ENCODE data around the gene GMCL2. TPM values are rescaled to one million over a fixed set of nuclear protein-coding genes. Genes with fewer than 3 reads are reported as not detected.

GMCL2 gene
- polyA plus RNA-seq, 2 donors: not detected

- Histone ChIP-seq H3K27ac (ENCODE audit: low read depth in 2 of 2, low read length in 1 of 2) (no peak overlapping the region), H3K36me3 (ENCODE audit: control insufficient read depth in 2 of 2, insufficient read depth in 2 of 2, low read length in 1 of 2) (no peaks in the 10 kb centered on the region), H3K9me3 (ENCODE audit: control insufficient read depth in 2 of 2, insufficient read depth in 1 of 2, low read depth in 1 of 2, low read length in 1 of 2) (no peaks in the 10 kb centered on the region), H3K4me1 (ENCODE audit: control insufficient read depth in 2 of 2, insufficient read depth in 2 of 2, low read length in 1 of 2) (no peaks in the 10 kb centered on the region), H3K27me3 (ENCODE audit: control insufficient read depth in 1 of 2, insufficient read depth in 2 of 2, low read length in 2 of 2) (no peaks in the 10 kb centered on the region), H3K4me3 (ENCODE audit: low read depth in 1 of 2, low read length in 2 of 2) (no peak overlapping the region)
- 80 to 86% methylated on average over 8 of the region's 8 CpGs for WGBS, 2 donors
These were observed 9.6 kb downstream of the GMCL2 start for GRCh38 chr5:178177569-178177968.

DNA sequence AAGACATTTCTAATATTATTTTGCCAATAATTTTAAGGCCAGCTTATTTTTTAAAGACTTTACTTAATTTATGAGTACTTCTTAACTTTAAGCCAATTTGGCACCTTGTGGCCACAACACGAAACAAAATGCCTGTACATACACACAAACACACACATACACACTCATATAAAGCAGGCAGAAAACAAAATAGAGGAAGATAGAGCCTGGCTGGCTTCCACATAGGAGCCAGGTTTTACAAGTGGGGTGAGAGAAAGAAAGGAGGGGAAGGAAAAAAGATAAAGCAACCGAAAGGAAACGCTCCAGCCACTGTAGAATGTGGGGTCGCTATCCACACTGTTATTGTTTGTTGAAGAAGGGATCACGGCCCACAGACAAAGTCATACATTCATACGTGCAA is 10.4 kb downstream of the GMCL2 start:
- WGBS, 2 donors: 70 to 72% methylated on average over 6 of the region's 6 CpGs
- Histone ChIP-seq H3K27me3 (ENCODE audit: control insufficient read depth in 1 of 2, insufficient read depth in 2 of 2, low read length in 2 of 2) (no peaks in the 10 kb centered on the region), H3K4me3 (ENCODE audit: low read depth in 1 of 2, low read length in 2 of 2) (no peak overlapping the region), H3K4me1 (ENCODE audit: control insufficient read depth in 2 of 2, insufficient read depth in 2 of 2, low read length in 1 of 2) (no peaks in the 10 kb centered on the region), H3K27ac (ENCODE audit: low read depth in 2 of 2, low read length in 1 of 2) (no peak overlapping the region), H3K9me3 (ENCODE audit: control insufficient read depth in 2 of 2, insufficient read depth in 1 of 2, low read depth in 1 of 2, low read length in 1 of 2) (no peaks in the 10 kb centered on the region), H3K36me3 (ENCODE audit: control insufficient read depth in 2 of 2, insufficient read depth in 2 of 2, low read length in 1 of 2) (no peaks in the 10 kb centered on the region)

- H3K27me3 ChIP-seq (ENCODE audit: control insufficient read depth in 1 of 2, insufficient read depth in 2 of 2, low read length in 2 of 2): no peaks in the 10 kb centered on the region
- no peaks in the 10 kb centered on the region for H3K4me1 ChIP-seq (ENCODE audit: control insufficient read depth in 2 of 2, insufficient read depth in 2 of 2, low read length in 1 of 2)
- WGBS, 2 donors: 92% methylated on average over 3 of the region's 3 CpGs
- no peaks in the 10 kb centered on the region for H3K36me3 ChIP-seq (ENCODE audit: control insufficient read depth in 2 of 2, insufficient read depth in 2 of 2, low read length in 1 of 2)
- no peaks in the 10 kb centered on the region for H3K9me3 ChIP-seq (ENCODE audit: control insufficient read depth in 2 of 2, insufficient read depth in 1 of 2, low read depth in 1 of 2, low read length in 1 of 2)
- H3K4me3 ChIP-seq (ENCODE audit: low read depth in 1 of 2, low read length in 2 of 2): no peak overlapping the region
- H3K27ac ChIP-seq (ENCODE audit: low read depth in 2 of 2, low read length in 1 of 2): no peak overlapping the region
These were observed 12.7 kb downstream of the GMCL2 start for GRCh38 chr5:178174456-178174855.

- Histone ChIP-seq H3K4me1 (ENCODE audit: control insufficient read depth in 2 of 2, insufficient read depth in 2 of 2, low read length in 1 of 2) (no peaks in the 10 kb centered on the region), H3K27me3 (ENCODE audit: control insufficient read depth in 1 of 2, insufficient read depth in 2 of 2, low read length in 2 of 2) (no peaks in the 10 kb centered on the region), H3K4me3 (ENCODE audit: low read depth in 1 of 2, low read length in 2 of 2) (no peak overlapping the region), H3K9me3 (ENCODE audit: control insufficient read depth in 2 of 2, insufficient read depth in 1 of 2, low read depth in 1 of 2, low read length in 1 of 2) (no peaks in the 10 kb centered on the region), H3K27ac (ENCODE audit: low read depth in 2 of 2, low read length in 1 of 2) (no peak overlapping the region), H3K36me3 (ENCODE audit: control insufficient read depth in 2 of 2, insufficient read depth in 2 of 2, low read length in 1 of 2) (no peaks in the 10 kb centered on the region)
- 81 to 89% methylated on average over 2 of the region's 2 CpGs for WGBS, 2 donors
These were observed 16.7 kb downstream of the GMCL2 start for GRCh38 chr5:178170455-178170854.

- H3K4me1 ChIP-seq (ENCODE audit: control insufficient read depth in 2 of 2, insufficient read depth in 2 of 2, low read length in 1 of 2): peaks cover 0 to 2% of the 10 kb centered on the region in 2 donors
- 33 to 47% methylated on average over 36 to 38 of the region's 38 CpGs for WGBS, 2 donors
- no peaks in the 10 kb centered on the region for H3K27me3 ChIP-seq (ENCODE audit: control insufficient read depth in 1 of 2, insufficient read depth in 2 of 2, low read length in 2 of 2)
- H3K27ac ChIP-seq (ENCODE audit: low read depth in 2 of 2, low read length in 1 of 2): no peak overlapping the region
- no peak overlapping the region for H3K4me3 ChIP-seq (ENCODE audit: low read depth in 1 of 2, low read length in 2 of 2)
- no peaks in the 10 kb centered on the region for H3K36me3 ChIP-seq (ENCODE audit: control insufficient read depth in 2 of 2, insufficient read depth in 2 of 2, low read length in 1 of 2)
- no peaks in the 10 kb centered on the region for H3K9me3 ChIP-seq (ENCODE audit: control insufficient read depth in 2 of 2, insufficient read depth in 1 of 2, low read depth in 1 of 2, low read length in 1 of 2)
These were observed 21.6 kb downstream of the GMCL2 start for GRCh38 chr5:178165581-178165980.

GRCh38 chr5:178163772-178164735 is 23.1 kb downstream of the GMCL2 start:
- no peaks in the 10 kb centered on the region for H3K36me3 ChIP-seq (ENCODE audit: control insufficient read depth in 2 of 2, insufficient read depth in 2 of 2, low read length in 1 of 2)
- H3K27ac ChIP-seq (ENCODE audit: low read depth in 2 of 2, low read length in 1 of 2): no peak overlapping the region
- WGBS, 2 donors: 9 to 12% methylated on average over 33 of the region's 33 CpGs
- H3K27me3 ChIP-seq (ENCODE audit: control insufficient read depth in 1 of 2, insufficient read depth in 2 of 2, low read length in 2 of 2): no peaks in the 10 kb centered on the region
- H3K9me3 ChIP-seq (ENCODE audit: control insufficient read depth in 2 of 2, insufficient read depth in 1 of 2, low read depth in 1 of 2, low read length in 1 of 2): no peaks in the 10 kb centered on the region
- H3K4me1 ChIP-seq (ENCODE audit: control insufficient read depth in 2 of 2, insufficient read depth in 2 of 2, low read length in 1 of 2): peaks cover 0 to 2% of the 10 kb centered on the region in 2 donors
- no peak overlapping the region for H3K4me3 ChIP-seq (ENCODE audit: low read depth in 1 of 2, low read length in 2 of 2)

DNA sequence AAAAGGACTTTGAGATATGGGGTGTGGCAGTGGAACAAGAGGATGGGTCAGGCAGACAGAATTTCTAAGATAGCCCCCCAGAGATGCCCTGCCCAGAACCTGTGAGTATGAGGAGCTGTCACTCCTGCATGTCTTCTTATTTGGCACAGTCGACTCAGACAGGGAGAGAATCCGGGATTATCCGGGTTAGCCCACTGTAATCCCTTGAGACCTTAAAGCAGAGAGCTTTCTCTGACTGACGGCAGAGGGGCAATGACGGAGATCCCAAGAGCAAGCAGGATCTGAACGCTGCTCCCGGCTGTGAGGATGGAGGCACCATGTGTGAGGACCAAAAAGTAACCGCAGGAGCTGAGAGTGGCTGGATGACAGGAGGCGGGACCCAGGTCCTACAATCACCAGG is 24.7 kb downstream of the GMCL2 start:
- WGBS, 2 donors: 73 to 84% methylated on average over 9 of the region's 9 CpGs
- no peak overlapping the region for H3K4me3 ChIP-seq (ENCODE audit: low read depth in 1 of 2, low read length in 2 of 2)

GRCh38 chr5:178160176-178160575 is 27.0 kb downstream of the GMCL2 start:
- H3K9me3 ChIP-seq (ENCODE audit: control insufficient read depth in 2 of 2, insufficient read depth in 1 of 2, low read depth in 1 of 2, low read length in 1 of 2): no peaks in the 10 kb centered on the region
- peaks cover 0 to 2% of the 10 kb centered on the region in 2 donors for H3K4me1 ChIP-seq (ENCODE audit: control insufficient read depth in 2 of 2, insufficient read depth in 2 of 2, low read length in 1 of 2)
- no peak overlapping the region for H3K4me3 ChIP-seq (ENCODE audit: low read depth in 1 of 2, low read length in 2 of 2)
- H3K36me3 ChIP-seq (ENCODE audit: control insufficient read depth in 2 of 2, insufficient read depth in 2 of 2, low read length in 1 of 2): no peaks in the 10 kb centered on the region
- WGBS, 2 donors: 82 to 86% methylated on average over 5 of the region's 5 CpGs
- no peak overlapping the region for H3K27ac ChIP-seq (ENCODE audit: low read depth in 2 of 2, low read length in 1 of 2)
- no peaks in the 10 kb centered on the region for H3K27me3 ChIP-seq (ENCODE audit: control insufficient read depth in 1 of 2, insufficient read depth in 2 of 2, low read length in 2 of 2)

More for the DNA sequence above, 24.7 kb downstream of the GMCL2 start:
- H3K4me1 ChIP-seq (ENCODE audit: control insufficient read depth in 2 of 2, insufficient read depth in 2 of 2, low read length in 1 of 2): peaks cover 0 to 2% of the 10 kb centered on the region in 2 donors
- H3K27ac ChIP-seq (ENCODE audit: low read depth in 2 of 2, low read length in 1 of 2): no peak overlapping the region
- H3K36me3 ChIP-seq (ENCODE audit: control insufficient read depth in 2 of 2, insufficient read depth in 2 of 2, low read length in 1 of 2): no peaks in the 10 kb centered on the region
- no peaks in the 10 kb centered on the region for H3K27me3 ChIP-seq (ENCODE audit: control insufficient read depth in 1 of 2, insufficient read depth in 2 of 2, low read length in 2 of 2)
- no peaks in the 10 kb centered on the region for H3K9me3 ChIP-seq (ENCODE audit: control insufficient read depth in 2 of 2, insufficient read depth in 1 of 2, low read depth in 1 of 2, low read length in 1 of 2)

DNA sequence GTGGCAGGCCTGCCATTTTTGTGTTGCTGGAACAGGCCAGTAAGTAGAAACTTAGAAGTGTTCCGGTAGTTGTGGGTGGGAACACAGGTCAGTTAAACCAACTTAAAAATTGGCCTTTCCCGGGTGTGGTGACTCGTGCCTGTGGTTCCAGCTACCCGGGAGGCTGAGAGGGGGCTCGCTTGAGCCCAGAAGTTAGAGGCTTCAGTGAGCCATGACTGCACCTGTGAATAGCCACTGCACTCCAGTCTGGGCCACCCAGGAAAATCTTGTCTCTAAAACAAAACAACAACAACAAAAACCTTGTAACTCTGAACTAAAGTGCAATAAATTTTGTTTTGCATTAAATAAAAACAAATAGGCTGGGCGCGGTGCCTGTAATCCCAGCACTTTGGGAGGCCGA is 32.1 kb downstream of the GMCL2 start:
- WGBS, 2 donors: 80% methylated on average over 8 of the region's 8 CpGs
- Histone ChIP-seq H3K9me3 (ENCODE audit: control insufficient read depth in 2 of 2, insufficient read depth in 1 of 2, low read depth in 1 of 2, low read length in 1 of 2) (no peaks in the 10 kb centered on the region), H3K27ac (ENCODE audit: low read depth in 2 of 2, low read length in 1 of 2) (no peak overlapping the region)

More for the DNA sequence above, 32.1 kb downstream of the GMCL2 start:
- Histone ChIP-seq H3K36me3 (ENCODE audit: control insufficient read depth in 2 of 2, insufficient read depth in 2 of 2, low read length in 1 of 2) (peaks cover 0 to 10% of the 10 kb centered on the region in 2 donors), H3K4me3 (ENCODE audit: low read depth in 1 of 2, low read length in 2 of 2) (no peak overlapping the region), H3K4me1 (ENCODE audit: control insufficient read depth in 2 of 2, insufficient read depth in 2 of 2, low read length in 1 of 2) (peaks cover 0 to 10% of the 10 kb centered on the region in 2 donors), H3K27me3 (ENCODE audit: control insufficient read depth in 1 of 2, insufficient read depth in 2 of 2, low read length in 2 of 2) (no peaks in the 10 kb centered on the region)
